H9 (cell line): ENCODE data around the gene NOP53. TPM values are rescaled to one million over a fixed set of nuclear protein-coding genes. Genes with fewer than 3 reads are reported as not detected.

Experiments used
- DNase-seq: peaks from one replicate; pipeline ENCODE4 v3.0.0-alpha.2; 2017
- H2AFZ ChIP-seq: one replicate; pipeline ENCODE4 v1.6.1; 2013; ENCODE audit warnings: mild to moderate bottlenecking, low read length, control low read depth, moderate library complexity
- H2AK5ac ChIP-seq: 2 replicates; pipeline ENCODE4 v1.6.1; 2013; ENCODE audit warnings: low read length, control low read depth, mixed read lengths; ENCODE audit not compliant: insufficient read length
- H2BK120ac ChIP-seq: one replicate; pipeline ENCODE4 v1.6.1; 2013; ENCODE audit warnings: low read depth, mild to moderate bottlenecking, low read length, control low read depth, inconsistent platforms; ENCODE audit not compliant: poor library complexity, severe bottlenecking
- H2BK12ac ChIP-seq: 2 replicates; pipeline ENCODE4 v1.6.1; 2013; ENCODE audit warnings: low read length, control low read depth, mixed read lengths, low read depth; ENCODE audit not compliant: insufficient read length
- H2BK15ac ChIP-seq: 2 replicates; pipeline ENCODE4 v1.6.1; 2013; ENCODE audit warnings: low read depth, low read length, control low read depth
- H2BK20ac ChIP-seq: one replicate; pipeline ENCODE4 v1.6.1; 2013; ENCODE audit warnings: low read depth, mild to moderate bottlenecking, low read length, control low read depth, inconsistent platforms; ENCODE audit not compliant: poor library complexity, severe bottlenecking
- H2BK5ac ChIP-seq: 2 replicates; pipeline ENCODE4 v1.6.1; 2013; ENCODE audit warnings: low read length, control low read depth, mixed read lengths; ENCODE audit not compliant: insufficient read length
- H3K14ac ChIP-seq: 2 replicates; pipeline ENCODE4 v1.6.1; 2013; ENCODE audit warnings: low read length, control low read depth; ENCODE audit not compliant: insufficient read depth
- H3K18ac ChIP-seq: 2 replicates; pipeline ENCODE4 v1.6.1; 2013; ENCODE audit warnings: low read depth, mild to moderate bottlenecking, mixed read lengths, low read length, control low read depth; ENCODE audit not compliant: insufficient read length
- H3K23ac ChIP-seq: 2 replicates; pipeline ENCODE4 v1.6.1; 2013; ENCODE audit warnings: low read length, control low read depth, mixed read lengths, low read depth; ENCODE audit not compliant: insufficient read length
- H3K23me2 ChIP-seq: 2 replicates; pipeline ENCODE4 v1.6.1; 2013; ENCODE audit warnings: low read depth, mild to moderate bottlenecking, mixed read lengths, low read length, control low read depth; ENCODE audit not compliant: insufficient read length, poor library complexity, severe bottlenecking
- H3K27ac ChIP-seq: 2 replicates; pipeline ENCODE4 v1.5.1; 2013; ENCODE audit warnings: low read length, control low read depth, mixed read lengths, low read depth; ENCODE audit not compliant: insufficient read length
- H3K27me3 ChIP-seq: 2 replicates; pipeline ENCODE4 v1.6.1; 2013; ENCODE audit warnings: low read length, control low read depth, inconsistent platforms; ENCODE audit not compliant: insufficient read depth
- H3K4ac ChIP-seq: 2 replicates; pipeline ENCODE4 v1.6.1; 2013; ENCODE audit warnings: low read depth, mild to moderate bottlenecking, control low read depth, inconsistent platforms, low read length, moderate library complexity
- H3K4me1 ChIP-seq: 2 replicates; pipeline ENCODE4 v1.6.1; 2013; ENCODE audit warnings: low read length, control low read depth, inconsistent platforms; ENCODE audit not compliant: insufficient read depth
- H3K4me2 ChIP-seq: 2 replicates; pipeline ENCODE4 v1.6.1; 2013; ENCODE audit warnings: low read length, control low read depth, mixed read lengths; ENCODE audit not compliant: insufficient read length, insufficient read depth
- H3K56ac ChIP-seq: 2 replicates; pipeline ENCODE4 v1.6.1; 2013; ENCODE audit warnings: low read depth, mild to moderate bottlenecking, mixed read lengths, low read length, control low read depth; ENCODE audit not compliant: insufficient read length
- H3K79me1 ChIP-seq: 2 replicates; pipeline ENCODE4 v1.6.1; 2013; ENCODE audit warnings: low read depth, mild to moderate bottlenecking, moderate library complexity, low read length, control low read depth, inconsistent platforms; ENCODE audit not compliant: insufficient read depth, poor library complexity, severe bottlenecking
- H3K79me2 ChIP-seq: 2 replicates; pipeline ENCODE4 v1.6.1; 2013; ENCODE audit warnings: low read length, control low read depth, inconsistent platforms; ENCODE audit not compliant: insufficient read depth
- H3K9ac ChIP-seq: 2 replicates; pipeline ENCODE4 v1.6.1; 2013; ENCODE audit warnings: low read length, control low read depth, mixed read lengths; ENCODE audit not compliant: insufficient read length; ENCODE audit errors: extremely low read depth
- H3K9me3 ChIP-seq: one replicate; pipeline ENCODE4 v1.6.1; 2013; ENCODE audit warnings: low read depth, low read length, inconsistent platforms; ENCODE audit not compliant: control insufficient read depth
- H3T11ph ChIP-seq: one replicate; pipeline ENCODE4 v1.6.1; 2013; ENCODE audit warnings: mild to moderate bottlenecking, low read length, control low read depth, inconsistent platforms
- H4K20me1 ChIP-seq: one replicate; pipeline ENCODE4 v1.6.1; 2013; ENCODE audit not compliant: control insufficient read depth, insufficient read length, insufficient read depth
- H4K5ac ChIP-seq: 2 replicates; pipeline ENCODE4 v1.6.1; 2013; ENCODE audit warnings: low read depth, mild to moderate bottlenecking, mixed read lengths, low read length, control low read depth; ENCODE audit not compliant: insufficient read length
- H4K8ac ChIP-seq: replicated peaks from 2 replicates; pipeline ENCODE4 v1.6.1; 2013; ENCODE audit warnings: low read length, control low read depth, mixed read lengths, low read depth; ENCODE audit not compliant: insufficient read length
- H4K91ac ChIP-seq: 2 replicates; pipeline ENCODE4 v1.6.1; 2013; ENCODE audit warnings: low read depth, mild to moderate bottlenecking, moderate library complexity, mixed read lengths, low read length, control low read depth; ENCODE audit not compliant: insufficient read length
- H3K27ac Mint-ChIP-seq, 3 experiments: 2 replicates in 2 of 3; 3 replicates in 1 of 3; pipeline ENCODE4 v1.8.0; 2020 to 2021; ENCODE audit warnings: mixed read lengths in 3 of 3, mild to moderate bottlenecking in 1 of 3, moderate library complexity in 1 of 3
- H3K27me3 Mint-ChIP-seq: 2 replicates; pipeline ENCODE4 v1.8.0; 2021; ENCODE audit warnings: low read depth, mild to moderate bottlenecking, moderate library complexity, mixed read lengths
- H3K36me3 Mint-ChIP-seq, 3 experiments: 2 replicates in 2 of 3; 3 replicates in 1 of 3; pipeline ENCODE4 v1.8.0; 2020 to 2021; ENCODE audit warnings: low read depth in 3 of 3, mixed read lengths in 3 of 3; ENCODE audit not compliant: insufficient read depth in 1 of 3
- H3K4me1 Mint-ChIP-seq, 2 experiments: 2 replicates each; pipeline ENCODE4 v1.8.0; 2020; ENCODE audit warnings: mixed read lengths in 2 of 2
- H3K4me3 Mint-ChIP-seq, 2 experiments: 2 replicates in 1 of 2; 3 replicates in 1 of 2; pipeline ENCODE4 v1.8.0; 2020 to 2021; ENCODE audit warnings: mild to moderate bottlenecking in 2 of 2, mixed read lengths in 2 of 2, moderate library complexity in 1 of 2
- H3K9me3 Mint-ChIP-seq, 2 experiments: 2 replicates in 1 of 2; 3 replicates in 1 of 2; pipeline ENCODE4 v1.8.0; 2020; ENCODE audit warnings: mild to moderate bottlenecking in 2 of 2, mixed read lengths in 2 of 2, moderate library complexity in 1 of 2
- CTCF ChIP-seq: fragments of 200-600 bp; sonication (generic); conservative IDR thresholded peaks from 3 replicates; pipeline ENCODE4 v1.8.0; 2021; ENCODE audit warnings: antibody characterized with exemption, mild to moderate bottlenecking
- WGBS: extraction: QIAGEN DNeasy Blood & Tissue Kit; methylation state at CpG from one replicate; pipeline ENCODE4 v1.1.7; 2013; ENCODE audit warnings: missing lambda C conversion rate, low lambda C conversion rate, mixed read lengths; ENCODE audit not compliant: insufficient read length; ENCODE audit errors: extremely low coverage; 5-methylcytosine and 5-hydroxymethylcytosine counted together
- long read RNA-seq: library from polyadenylated mRNA; unstranded; transcript quantifications from one replicate; pipeline ENCODE4 v2.0.0, GENCODE V29; 2020
- total RNA-seq: library from RNA; stranded (reverse); gene quantifications from 2 replicates; pipeline ENCODE4 v1.2.1, GENCODE V29; 2021

Gene NOP53
- 325 and 332 TPM in 2 replicates for total RNA-seq
- long read RNA-seq, transcript NOP53-206 (2 exons, 265 nt) = minor isoform, 11 of 94 reads
- long read RNA-seq, transcript NOP53-201 (13 exons, 1,528 nt) = major isoform, 75 of 94 reads
- long read RNA-seq, partial matches to known transcripts = 5 of 94 reads
- long read RNA-seq, other reads (novel, unspliced or antisense) = 3 of 94 reads

- peak; percentile 97 for DNase-seq
- Mint-ChIP-seq H3K4me3 (peak within 1 kb of the TSS; percentile 98 to 99), H3K9me3 (no peaks in the 10 kb centered on the region), H3K36me3 (peaks cover 22 to 39% (median 37%) of the 10 kb centered on the region in 3 experiments), H3K27me3 (peaks cover 2% of the 10 kb centered on the region; the same call in 1 of the 2 replicates), H3K4me1 (peaks cover 13 to 26% of the 10 kb centered on the region in 2 experiments), H3K27ac (peak within 1 kb of the TSS; percentile 96 to 100 (median 99))
- H3K27me3 ChIP-seq = no peaks in the 10 kb centered on the region
- H2BK5ac ChIP-seq = no peak within 1 kb of the TSS
- no peak within 1 kb of the TSS for H4K5ac ChIP-seq
- TF ChIP-seq CTCF = no peak
- H3K9ac ChIP-seq = peak within 1 kb of the TSS; percentile 45
- H3K79me1 ChIP-seq = peaks cover 3% of the 10 kb centered on the region
- H3K4ac ChIP-seq = no peak within 1 kb of the TSS
- no peak within 1 kb of the TSS for H2BK20ac ChIP-seq
- peak within 1 kb of the TSS; percentile 38 for H3K4me2 ChIP-seq
- peak within 1 kb of the TSS; percentile 65 for H2BK120ac ChIP-seq
- H2AK5ac ChIP-seq = no peak within 1 kb of the TSS
- H4K20me1 ChIP-seq = peaks cover 5% of the 10 kb centered on the region
- no peak within 1 kb of the TSS for H3K56ac ChIP-seq
- no peaks in the 10 kb centered on the region for H3K9me3 ChIP-seq
- no peak within 1 kb of the TSS for H4K91ac ChIP-seq
- H3K79me2 ChIP-seq = peaks cover 6% of the 10 kb centered on the region; the same call in 1 of the 2 replicates
- H4K8ac ChIP-seq = no peak within 1 kb of the TSS
- no CpG with 5 or more reads among the region's 53 CpGs for WGBS
- H3K23me2 ChIP-seq = no peaks in the 10 kb centered on the region
- H3K18ac ChIP-seq = peak within 1 kb of the TSS; percentile 82
- H3K14ac ChIP-seq = peak within 1 kb of the TSS; percentile 85; the same call in 1 of the 2 replicates
- no peak within 1 kb of the TSS for H2BK15ac ChIP-seq
- no peak within 1 kb of the TSS for H3K23ac ChIP-seq
- H3T11ph ChIP-seq = no peak within 1 kb of the TSS
- H2AFZ ChIP-seq = no peak within 1 kb of the TSS
- H3K4me1 ChIP-seq = no peaks in the 10 kb centered on the region
- no peak within 1 kb of the TSS for H2BK12ac ChIP-seq
- H3K27ac ChIP-seq = no peak within 1 kb of the TSS
Observed at GRCh38 chr19:47745010-47745901, at the start of gene NOP53. NOP53 (plus strand) TSS chr19:47745546; CDS start chr19:47745560, 14 bp downstream.
